ENCODE data around the gene KDELR3. TPM values are rescaled to one million over a fixed set of nuclear protein-coding genes. Genes with fewer than 3 reads are reported as not detected.

KDELR3 gene
- total RNA-seq, 4 donors from 2014 or later: 5.6 to 12.5 (median 8.7) TPM; not detected in 1

- in situ Hi-C loops (cut with MboI; ENCODE audit: low pct_ligation_motif_present in 1 of 4, low pct_unique_long_range_greater_than_20kb in 1 of 4, low sequenced_read_pairs in 3 of 4) (no loop called here), intact Hi-C loops (cut with DNase I; ENCODE audit: low total_unique reads) (no loop called here)
- Histone ChIP-seq H3K4me3 (no peak overlapping the region), H3K27me3 (peaks cover 95% of the 10 kb centered on the region), H3K4me1 (peaks cover 0 to 23% (median 18%) of the 10 kb centered on the region in 4 donors), H3K27ac (no peak overlapping the region), H3K36me3 (no peaks in the 10 kb centered on the region), H3K9me3 (no peaks in the 10 kb centered on the region)
- 74% methylated on average over 14 of the region's 14 CpGs; no CpG with 5 or more reads in 1 of the 2 donors for WGBS, 2 donors (ENCODE audit: low coverage in 1 of 2)
- DNase-seq: no peak
- TF ChIP-seq POLR2AphosphoS5 (IDR thresholded peaks at IDR 0.05) (no peak), EP300 (IDR thresholded peaks at IDR 0.05; ENCODE audit: low read depth) (no peak), POLR2A (IDR thresholded peaks at IDR 0.05) (no peak)
- TF ChIP-seq, protein P1, sequence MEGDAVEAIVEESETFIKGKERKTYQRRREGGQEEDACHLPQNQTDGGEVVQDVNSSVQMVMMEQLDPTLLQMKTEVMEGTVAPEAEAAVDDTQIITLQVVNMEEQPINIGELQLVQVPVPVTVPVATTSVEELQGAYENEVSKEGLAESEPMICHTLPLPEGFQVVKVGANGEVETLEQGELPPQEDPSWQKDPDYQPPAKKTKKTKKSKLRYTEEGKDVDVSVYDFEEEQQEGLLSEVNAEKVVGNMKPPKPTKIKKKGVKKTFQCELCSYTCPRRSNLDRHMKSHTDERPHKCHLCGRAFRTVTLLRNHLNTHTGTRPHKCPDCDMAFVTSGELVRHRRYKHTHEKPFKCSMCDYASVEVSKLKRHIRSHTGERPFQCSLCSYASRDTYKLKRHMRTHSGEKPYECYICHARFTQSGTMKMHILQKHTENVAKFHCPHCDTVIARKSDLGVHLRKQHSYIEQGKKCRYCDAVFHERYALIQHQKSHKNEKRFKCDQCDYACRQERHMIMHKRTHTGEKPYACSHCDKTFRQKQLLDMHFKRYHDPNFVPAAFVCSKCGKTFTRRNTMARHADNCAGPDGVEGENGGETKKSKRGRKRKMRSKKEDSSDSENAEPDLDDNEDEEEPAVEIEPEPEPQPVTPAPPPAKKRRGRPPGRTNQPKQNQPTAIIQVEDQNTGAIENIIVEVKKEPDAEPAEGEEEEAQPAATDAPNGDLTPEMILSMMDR (IDR thresholded peaks at IDR 0.05): no peak
Observed at GRCh38 chr22:38456841-38457699, 10.8 kb upstream of the KDELR3 start.

GRCh38 chr22:38460426-38460840 is 7.5 kb upstream of the KDELR3 start:
- Histone ChIP-seq H3K4me1 (peaks cover 0 to 17% (median 11%) of the 10 kb centered on the region in 4 donors), H3K27me3 (peaks cover 88% of the 10 kb centered on the region), H3K36me3 (no peaks in the 10 kb centered on the region), H3K4me3 (no peak overlapping the region), H3K27ac (no peak overlapping the region), H3K9me3 (no peaks in the 10 kb centered on the region)
- WGBS, 2 donors (ENCODE audit: low coverage in 1 of 2): 44% methylated on average over 8 of the region's 8 CpGs; no CpG with 5 or more reads in 1 of the 2 donors
- in situ Hi-C loops (cut with MboI; ENCODE audit: low pct_ligation_motif_present in 1 of 4, low pct_unique_long_range_greater_than_20kb in 1 of 4, low sequenced_read_pairs in 3 of 4): no loop called here
- no peak for DNase-seq
- intact Hi-C loops (cut with DNase I; ENCODE audit: low total_unique reads): no loop called here
- no peak for TF ChIP-seq POLR2A (IDR thresholded peaks at IDR 0.05)
- TF ChIP-seq, protein P1 (IDR thresholded peaks at IDR 0.05): no peak
- no peak for TF ChIP-seq EP300 (IDR thresholded peaks at IDR 0.05; ENCODE audit: low read depth)
- TF ChIP-seq POLR2AphosphoS5 (IDR thresholded peaks at IDR 0.05): no peak

GRCh38 chr22:38461057-38461413 is 6.9 kb upstream of the KDELR3 start:
- no peaks in the 10 kb centered on the region for H3K36me3 ChIP-seq
- DNase-seq: no peak
- no peak overlapping the region for H3K27ac ChIP-seq
- H3K4me1 ChIP-seq: peaks cover 0 to 11% (median 6%) of the 10 kb centered on the region in 4 donors
- intact Hi-C loops (cut with DNase I; ENCODE audit: low total_unique reads) (no loop called here), in situ Hi-C loops (cut with MboI; ENCODE audit: low pct_ligation_motif_present in 1 of 4, low pct_unique_long_range_greater_than_20kb in 1 of 4, low sequenced_read_pairs in 3 of 4) (no loop called here)
- no peak overlapping the region for H3K4me3 ChIP-seq
- peaks cover 88% of the 10 kb centered on the region for H3K27me3 ChIP-seq
- TF ChIP-seq POLR2A (IDR thresholded peaks at IDR 0.05): no peak
- TF ChIP-seq EP300 (IDR thresholded peaks at IDR 0.05; ENCODE audit: low read depth): no peak
- TF ChIP-seq, protein P1 (IDR thresholded peaks at IDR 0.05): no peak
- no peak for TF ChIP-seq POLR2AphosphoS5 (IDR thresholded peaks at IDR 0.05)
- no peaks in the 10 kb centered on the region for H3K9me3 ChIP-seq
- WGBS, 2 donors (ENCODE audit: low coverage in 1 of 2): 31% methylated on average over 9 of the region's 9 CpGs; no CpG with 5 or more reads in 1 of the 2 donors

DNA sequence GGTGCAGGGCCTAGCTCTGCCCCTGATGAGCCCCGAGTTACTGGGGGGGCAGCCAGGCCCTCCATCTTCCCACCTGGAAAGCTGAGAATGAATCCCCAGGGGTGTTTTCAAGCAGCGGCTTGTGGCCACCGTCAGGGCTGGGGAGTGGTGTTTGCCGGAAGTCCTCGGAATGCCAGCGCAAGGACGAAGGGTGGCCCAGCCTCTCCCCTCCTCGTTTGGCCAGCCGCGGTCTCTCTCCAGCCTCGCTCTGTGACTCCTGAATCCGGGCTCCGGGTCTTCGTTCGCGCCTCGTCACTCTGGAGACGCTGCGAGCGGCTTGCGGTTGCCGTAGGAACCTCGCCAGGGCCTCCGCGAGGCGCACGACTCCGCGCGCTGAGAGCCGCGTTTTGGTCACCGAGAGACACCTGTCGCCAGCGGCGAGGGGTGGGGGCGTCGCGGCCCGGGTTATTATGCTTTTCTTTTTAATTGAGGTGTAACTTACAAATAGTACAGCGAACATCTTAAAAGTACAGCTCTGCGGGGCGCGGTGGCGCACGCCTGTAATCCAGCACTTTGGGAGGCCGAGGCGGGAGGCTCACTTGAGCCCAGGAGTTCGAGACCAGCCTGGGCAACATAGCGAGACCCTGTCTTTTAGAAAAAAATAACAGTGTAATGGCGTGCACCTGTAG is 6.3 kb upstream of the KDELR3 start:
- intact Hi-C loops (cut with DNase I; ENCODE audit: low total_unique reads): no loop called here
- in situ Hi-C loops (cut with MboI; ENCODE audit: low pct_ligation_motif_present in 1 of 4, low pct_unique_long_range_greater_than_20kb in 1 of 4, low sequenced_read_pairs in 3 of 4): no loop called here
- Histone ChIP-seq H3K36me3 (no peaks in the 10 kb centered on the region), H3K9me3 (no peaks in the 10 kb centered on the region), H3K4me3 (no peak overlapping the region), H3K4me1 (peaks cover 0 to 11% (median 5%) of the 10 kb centered on the region in 4 donors), H3K27ac (no peak overlapping the region), H3K27me3 (peaks cover 88% of the 10 kb centered on the region)
- whole genome bisulfite sequencing, 2 donors (ENCODE audit: low coverage in 1 of 2): 11 to 83% methylated on average over 1 to 51 of the region's 51 CpGs
- peak in 1 of 3 donors; percentile 15 for TF ChIP-seq POLR2AphosphoS5 (IDR thresholded peaks at IDR 0.05)
- TF ChIP-seq, protein P1 (IDR thresholded peaks at IDR 0.05): no peak
- no peak for TF ChIP-seq POLR2A (IDR thresholded peaks at IDR 0.05)
- DNase-seq: peak; percentile 79
